ENCODE results near the gene CCNB1IP1.
"Not testable (repeated sequence)": the region's sequence is repeated elsewhere in the genome, so short reads cannot be mapped to it uniquely, and the experiment has no call there.

CCNB1IP1 gene

DNA sequence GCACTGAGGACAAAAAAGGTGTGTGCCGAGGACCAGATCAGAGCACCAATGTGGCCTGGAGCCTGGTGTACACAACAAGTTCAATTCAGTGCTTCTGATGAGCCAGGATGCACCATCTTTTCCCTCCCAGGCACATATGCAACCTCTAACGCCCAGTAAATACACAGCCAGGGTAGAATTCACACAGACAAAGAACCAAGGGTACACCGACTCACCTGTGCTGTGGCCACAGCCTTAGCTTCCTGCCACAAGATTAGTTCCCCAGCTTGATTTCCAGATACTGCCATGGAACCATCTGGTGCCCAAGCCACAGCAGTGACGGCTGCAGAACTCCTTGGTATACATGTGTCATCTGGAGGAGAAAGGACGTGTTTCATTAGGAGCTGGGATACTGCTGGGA lies 39.7 kb upstream of the CCNB1IP1 start:
- Histone ChIP-seq H3K36me3 (ENCODE audit: insufficient read depth, low read length) (peaks cover 15% of the 10 kb centered on the region), H3K27ac (no peak overlapping the region), H3K9ac (ENCODE audit: insufficient read length) (no peak overlapping the region), H3K9me3 (ENCODE audit: low read depth, low read length) (no peaks in the 10 kb centered on the region), H3K4me3 (no peak overlapping the region)
- TF ChIP-seq FOXP2 (optimal IDR thresholded peaks at IDR 0.05; ENCODE audit: control extremely low read depth, extremely low read length, insufficient read depth) (no peak), EZH2 (IDR thresholded peaks at IDR 0.05) (no peak), POLR2AphosphoS5 (IDR thresholded peaks at IDR 0.05; ENCODE audit: borderline replicate concordance, low read depth, low read length) (no peak)
- DNase-seq (ENCODE audit: low read depth, low spot score), result no peak

- H3K27ac ChIP-seq, result no peak overlapping the region
- DNase-seq (ENCODE audit: low read depth, low spot score), result no peak
These were observed 32.8 kb upstream of the CCNB1IP1 start for GRCh38 chr14:20365928-20366327.

DNA sequence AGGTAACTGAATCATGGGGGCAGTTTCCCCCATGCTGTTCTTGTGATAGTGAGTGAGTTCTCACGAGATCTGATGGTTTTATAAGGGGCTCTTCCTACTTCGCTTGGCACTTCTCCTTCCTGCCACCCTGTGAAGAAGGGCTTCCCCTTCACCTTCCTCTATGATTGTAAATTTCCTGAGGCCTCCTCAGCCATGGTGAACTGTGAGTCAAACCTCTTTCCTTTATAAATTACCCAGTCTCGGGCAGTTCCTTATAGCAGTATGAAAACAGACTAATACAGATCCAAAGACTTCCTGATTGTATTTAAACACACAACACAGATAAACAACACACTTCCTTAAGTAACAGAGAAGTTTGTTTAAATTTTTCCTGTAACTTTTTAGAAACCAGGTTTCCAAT lies 25.4 kb upstream of the CCNB1IP1 start:
- not testable (repeated sequence) for H3K9me3 ChIP-seq (ENCODE audit: low read depth, low read length)

More at GRCh38 chr14:20365928-20366327, 32.8 kb upstream of the CCNB1IP1 start:
- H3K4me3 ChIP-seq, result no peak overlapping the region
- H3K9me3 ChIP-seq (ENCODE audit: low read depth, low read length), result no peaks in the 10 kb centered on the region
- H3K9ac ChIP-seq (ENCODE audit: insufficient read length), result no peak overlapping the region
- H3K36me3 ChIP-seq (ENCODE audit: insufficient read depth, low read length), result peaks cover 9% of the 10 kb centered on the region
- TF ChIP-seq FOXP2 (optimal IDR thresholded peaks at IDR 0.05; ENCODE audit: control extremely low read depth, extremely low read length, insufficient read depth), result no peak
- TF ChIP-seq EZH2 (IDR thresholded peaks at IDR 0.05), result no peak
- no peak for TF ChIP-seq POLR2AphosphoS5 (IDR thresholded peaks at IDR 0.05; ENCODE audit: borderline replicate concordance, low read depth, low read length)

DNA sequence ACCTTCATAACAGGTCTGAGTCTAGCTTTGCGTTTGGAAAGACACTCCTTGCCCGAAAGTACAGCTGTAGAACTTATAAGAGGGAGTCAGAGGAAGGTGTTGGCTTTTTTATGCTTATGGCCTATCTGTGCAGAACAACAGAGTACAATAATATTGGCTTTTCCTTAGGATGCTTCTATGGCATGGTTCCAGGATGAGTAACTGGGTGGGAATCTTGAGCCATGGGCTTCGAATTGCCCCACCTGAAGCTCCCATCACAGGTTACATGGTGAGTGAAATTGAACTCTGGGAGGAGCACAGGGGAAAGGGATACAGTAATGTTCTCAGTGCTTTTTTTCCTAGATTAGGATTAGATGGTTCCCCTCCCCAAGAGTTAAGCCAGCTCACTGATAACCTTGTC lies 23.3 kb upstream of the CCNB1IP1 start:
- no peaks in the 10 kb centered on the region for H3K9me3 ChIP-seq (ENCODE audit: low read depth, low read length)
- DNase-seq (ENCODE audit: low read depth, low spot score), result no peak

More for the DNA sequence above, 25.4 kb upstream of the CCNB1IP1 start:
- not testable (repeated sequence) for H3K27ac ChIP-seq; H3K4me3 ChIP-seq; DNase-seq (ENCODE audit: low read depth, low spot score); H3K9ac ChIP-seq (ENCODE audit: insufficient read length)
- H3K36me3 ChIP-seq (ENCODE audit: insufficient read depth, low read length), result peaks cover 62% of the 10 kb centered on the region

DNA sequence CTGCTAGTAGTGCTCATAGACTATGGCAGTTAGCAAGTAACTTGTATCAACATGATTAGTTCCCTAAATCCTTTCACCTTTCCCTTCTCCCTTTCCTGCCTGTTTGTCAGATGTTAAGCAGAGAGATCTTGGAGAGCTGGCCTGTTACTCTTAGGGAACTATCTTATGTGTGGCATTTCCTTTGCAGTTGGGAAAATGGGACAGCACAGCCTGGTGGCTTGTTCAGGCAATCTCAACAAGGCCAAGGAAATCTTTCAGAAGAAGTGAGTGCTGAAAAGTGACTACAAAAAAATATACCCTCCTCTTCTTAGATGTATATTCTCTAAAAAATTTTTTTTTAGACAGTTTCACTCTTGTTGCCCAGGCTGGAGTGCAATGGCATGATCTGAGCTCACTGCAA lies 17.8 kb upstream of the CCNB1IP1 start:
- Histone ChIP-seq H3K36me3 (ENCODE audit: insufficient read depth, low read length) (peaks cover 92% of the 10 kb centered on the region), H3K9me3 (ENCODE audit: low read depth, low read length) (no peaks in the 10 kb centered on the region), H3K27ac (no peak overlapping the region), H3K4me3 (no peak overlapping the region), H3K9ac (ENCODE audit: insufficient read length) (no peak overlapping the region)
- no peak for DNase-seq (ENCODE audit: low read depth, low spot score)
- TF ChIP-seq EZH2 (IDR thresholded peaks at IDR 0.05), result no peak
- TF ChIP-seq FOXP2 (optimal IDR thresholded peaks at IDR 0.05; ENCODE audit: control extremely low read depth, extremely low read length, insufficient read depth), result no peak
- no peak for TF ChIP-seq POLR2AphosphoS5 (IDR thresholded peaks at IDR 0.05; ENCODE audit: borderline replicate concordance, low read depth, low read length)

More for the DNA sequence above, 23.3 kb upstream of the CCNB1IP1 start:
- Histone ChIP-seq H3K4me3 (no peak overlapping the region), H3K36me3 (ENCODE audit: insufficient read depth, low read length) (peaks cover 83% of the 10 kb centered on the region), H3K27ac (no peak overlapping the region), H3K9ac (ENCODE audit: insufficient read length) (no peak overlapping the region)
- TF ChIP-seq EZH2 (IDR thresholded peaks at IDR 0.05) (no peak), POLR2AphosphoS5 (IDR thresholded peaks at IDR 0.05; ENCODE audit: borderline replicate concordance, low read depth, low read length) (no peak), FOXP2 (optimal IDR thresholded peaks at IDR 0.05; ENCODE audit: control extremely low read depth, extremely low read length, insufficient read depth) (no peak)

GRCh38 chr14:20350282-20350681 lies 17.2 kb upstream of the CCNB1IP1 start:
- Histone ChIP-seq H3K36me3 (ENCODE audit: insufficient read depth, low read length) (peaks cover 93% of the 10 kb centered on the region), H3K4me3 (no peak overlapping the region), H3K9me3 (ENCODE audit: low read depth, low read length) (no peaks in the 10 kb centered on the region), H3K27ac (no peak overlapping the region), H3K9ac (ENCODE audit: insufficient read length) (no peak overlapping the region)
- TF ChIP-seq FOXP2 (optimal IDR thresholded peaks at IDR 0.05; ENCODE audit: control extremely low read depth, extremely low read length, insufficient read depth) (no peak), POLR2AphosphoS5 (IDR thresholded peaks at IDR 0.05; ENCODE audit: borderline replicate concordance, low read depth, low read length) (no peak), EZH2 (IDR thresholded peaks at IDR 0.05) (no peak)
- no peak for DNase-seq (ENCODE audit: low read depth, low spot score)

DNA sequence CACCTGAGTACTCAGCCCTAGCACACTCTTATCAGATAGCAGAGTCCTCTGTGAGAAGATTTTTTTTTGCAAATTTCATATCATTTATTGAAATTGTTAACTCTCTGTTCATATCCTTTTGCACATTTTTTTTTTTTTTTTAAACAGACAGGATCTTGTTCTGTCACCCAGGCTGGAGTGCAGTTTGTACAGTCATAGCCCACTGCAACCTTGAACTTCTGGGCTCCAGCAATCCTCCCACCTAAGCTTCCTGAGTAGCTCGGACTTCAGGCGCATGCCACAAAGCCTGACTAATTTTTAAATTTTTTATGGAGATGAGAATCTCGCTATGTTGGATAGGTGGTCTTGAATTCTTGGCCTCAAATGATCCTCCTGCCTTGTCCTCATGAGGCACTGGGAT lies 14.7 kb upstream of the CCNB1IP1 start:
- H3K4me3 ChIP-seq, result no peak overlapping the region
- TF ChIP-seq FOXP2 (optimal IDR thresholded peaks at IDR 0.05; ENCODE audit: control extremely low read depth, extremely low read length, insufficient read depth) (no peak), EZH2 (IDR thresholded peaks at IDR 0.05) (no peak), POLR2AphosphoS5 (IDR thresholded peaks at IDR 0.05; ENCODE audit: borderline replicate concordance, low read depth, low read length) (no peak)
- no peak overlapping the region for H3K27ac ChIP-seq
- peaks cover 74% of the 10 kb centered on the region for H3K36me3 ChIP-seq (ENCODE audit: insufficient read depth, low read length)
- DNase-seq (ENCODE audit: low read depth, low spot score), result no peak
- no peaks in the 10 kb centered on the region for H3K9me3 ChIP-seq (ENCODE audit: low read depth, low read length)
- H3K9ac ChIP-seq (ENCODE audit: insufficient read length), result no peak overlapping the region

DNA sequence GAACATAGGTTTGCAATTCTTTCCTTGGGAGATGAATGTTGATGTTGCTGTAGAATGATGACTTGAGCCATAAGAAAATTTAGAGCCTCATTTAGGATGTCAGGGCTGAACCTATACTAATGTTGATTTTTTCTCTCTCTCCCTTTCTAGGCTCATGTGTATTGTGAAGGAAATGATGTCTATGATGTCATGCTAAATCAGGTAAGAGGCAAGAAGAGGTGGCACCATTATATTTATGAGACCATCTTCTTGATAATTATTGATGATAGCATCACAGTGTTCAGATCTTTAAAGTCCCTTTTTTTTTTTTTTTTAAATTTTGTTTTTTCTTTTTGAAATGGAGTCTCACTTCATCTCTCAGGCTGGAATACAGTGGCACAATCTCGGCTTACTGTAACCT lies 13.6 kb upstream of the CCNB1IP1 start:
- Histone ChIP-seq H3K27ac (no peak overlapping the region), H3K4me3 (no peak overlapping the region), H3K36me3 (ENCODE audit: insufficient read depth, low read length) (peaks cover 63% of the 10 kb centered on the region), H3K9me3 (ENCODE audit: low read depth, low read length) (no peaks in the 10 kb centered on the region), H3K9ac (ENCODE audit: insufficient read length) (no peak overlapping the region)
- TF ChIP-seq EZH2 (IDR thresholded peaks at IDR 0.05), result no peak
- no peak for DNase-seq (ENCODE audit: low read depth, low spot score)

DNA sequence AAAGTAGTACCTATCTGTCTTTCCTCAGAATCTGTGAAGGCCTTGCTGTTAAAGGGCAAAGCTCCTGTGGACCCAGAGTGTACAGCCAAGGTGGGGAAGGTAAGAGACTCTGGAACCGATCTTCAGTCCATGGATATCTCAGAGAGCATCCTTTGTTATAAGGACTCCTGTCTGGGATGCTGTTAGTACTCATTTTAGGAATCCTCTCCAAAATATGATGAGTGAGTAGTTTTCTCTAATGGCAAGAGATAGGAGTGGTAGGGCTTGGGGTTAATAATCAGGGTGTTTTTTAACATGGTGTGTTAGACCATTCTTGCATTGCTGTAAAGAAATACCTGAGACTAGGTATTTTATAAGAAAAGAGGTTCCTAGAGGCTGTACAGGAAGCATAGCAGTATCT lies 12.3 kb upstream of the CCNB1IP1 start:
- DNase-seq (ENCODE audit: low read depth, low spot score), result no peak
- peak overlapping the region; percentile 37 for H3K9ac ChIP-seq (ENCODE audit: insufficient read length)
- H3K4me3 ChIP-seq, result no peak overlapping the region
- peaks cover 51% of the 10 kb centered on the region for H3K36me3 ChIP-seq (ENCODE audit: insufficient read depth, low read length)
- TF ChIP-seq FOXP2 (optimal IDR thresholded peaks at IDR 0.05; ENCODE audit: control extremely low read depth, extremely low read length, insufficient read depth), result no peak
- no peak for TF ChIP-seq POLR2AphosphoS5 (IDR thresholded peaks at IDR 0.05; ENCODE audit: borderline replicate concordance, low read depth, low read length)
- TF ChIP-seq EZH2 (IDR thresholded peaks at IDR 0.05), result no peak
- no peaks in the 10 kb centered on the region for H3K9me3 ChIP-seq (ENCODE audit: low read depth, low read length)
- no peak overlapping the region for H3K27ac ChIP-seq
